NOMO-1 (cell line): ENCODE data around the gene MAP3K4.

Source experiments
- DNase-seq, 2 experiments: peaks; one replicate each; lab custom pipeline; 2025; ENCODE audit not compliant: unreplicated experiment in 2 of 2; lab: John Stamatoyannopoulos, UW

The MAP3K4 gene

GRCh38 chr6:160991406-160992060 is at the start of gene MAP3K4:
Gene MAP3K4 (plus strand): TSS chr6:160991769. CDS start chr6:160991932, 163 bp downstream.
- peak; percentile 72 for DNase-seq

- DNase-seq: no peak
Measured at GRCh38 chr6:160943997-160944396, 47.6 kb upstream of the MAP3K4 start.

GRCh38 chr6:160945516-160946177 is 45.9 kb upstream of the MAP3K4 start:
- no peak for DNase-seq

- DNase-seq: no peak
Measured at GRCh38 chr6:160949531-160949930, 42.0 kb upstream of the MAP3K4 start.

GRCh38 chr6:160950507-160950906 is 41.1 kb upstream of the MAP3K4 start:
- DNase-seq: no peak

- no peak for DNase-seq
Measured at GRCh38 chr6:160951187-160952030, 40.2 kb upstream of the MAP3K4 start.

GRCh38 chr6:160952633-160953281 is 38.8 kb upstream of the MAP3K4 start:
- DNase-seq: no peak

GRCh38 chr6:160955508-160956295 is 35.9 kb upstream of the MAP3K4 start:
- DNase-seq: no peak

- DNase-seq: no peak
Measured at GRCh38 chr6:160956300-160957035, 35.1 kb upstream of the MAP3K4 start.

- no peak for DNase-seq
Measured at GRCh38 chr6:160959726-160960435, 31.7 kb upstream of the MAP3K4 start.

GRCh38 chr6:160960839-160961238 is 30.7 kb upstream of the MAP3K4 start:
- no peak for DNase-seq

GRCh38 chr6:160962835-160963623 is 28.5 kb upstream of the MAP3K4 start:
- DNase-seq: no peak

GRCh38 chr6:160963651-160964050 is 27.9 kb upstream of the MAP3K4 start:
- DNase-seq: no peak

GRCh38 chr6:160965893-160966292 is 25.7 kb upstream of the MAP3K4 start:
- no peak for DNase-seq

- no peak for DNase-seq
Measured at GRCh38 chr6:160966493-160967229, 24.9 kb upstream of the MAP3K4 start.

GRCh38 chr6:160967351-160967750 is 24.2 kb upstream of the MAP3K4 start:
- DNase-seq: no peak

- DNase-seq: no peak
Measured at GRCh38 chr6:160967833-160968232, 23.7 kb upstream of the MAP3K4 start.

GRCh38 chr6:160971171-160971570 is 20.4 kb upstream of the MAP3K4 start:
- DNase-seq: no peak
